SH-SY5Y (cell line): ENCODE data around the gene LRRFIP2.

Experiments used
- GATA2 ChIP-seq: IDR thresholded peaks from 2 replicates; pipeline ENCODE4 v1.6.1; 2011; ENCODE audit warnings: mild to moderate bottlenecking, low read depth, low read length
- GATA3 ChIP-seq: IDR thresholded peaks from 2 replicates; pipeline ENCODE4 v1.6.1; 2011; ENCODE audit warnings: low read depth, mild to moderate bottlenecking, low read length, moderate library complexity

DNA sequence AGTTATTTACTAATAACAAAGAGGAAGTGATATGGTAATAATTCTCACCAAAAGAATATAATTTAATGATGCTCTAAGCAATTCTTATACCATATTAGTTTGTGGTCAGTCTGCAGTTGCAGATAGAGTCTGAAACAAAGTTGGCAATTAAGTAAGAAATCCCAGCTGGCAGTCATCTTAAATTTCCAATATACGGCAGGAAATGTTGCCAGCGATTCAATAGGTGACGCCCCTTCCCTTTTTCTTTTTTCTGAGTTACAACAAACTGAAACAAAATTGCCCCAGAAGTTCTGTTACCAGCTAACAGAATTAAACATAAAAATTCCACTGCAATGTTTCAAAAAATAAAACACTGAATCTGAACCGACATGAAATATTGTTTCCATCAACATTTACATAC is 26.7 kb downstream of the LRRFIP2 start:
- no peak for TF ChIP-seq GATA2
- no peak for TF ChIP-seq GATA3
